CD8-positive, alpha-beta memory T cell (primary cell): ENCODE measurements around the gene RPS6KL1. TPM values are rescaled to one million over a fixed set of nuclear protein-coding genes. Genes with fewer than 3 reads are reported as not detected.

Experiments used
- polyA plus RNA-seq: library from polyadenylated mRNA; unstranded; fragments of 300-500 nt; fragmentation: Illumina TruSeq; gene quantifications from one replicate; pipeline ENCODE4 v1.2.3, GENCODE V29; 2021
- total RNA-seq, 2 experiments: library from RNA; stranded (reverse); gene quantifications; one replicate each; pipeline ENCODE4 v1.2.3, GENCODE V29; 2021

The RPS6KL1 gene
- total and polyA plus RNA-seq, 3 experiments from 2014 or later, result 4.8 to 5.0 TPM; not detected in 1

Other genes with a start within 250 kb of the RPS6KL1 start
- 10 to 100 TPM; 37.0 to 37.7 TPM for gene AREL1, start 210.2 kb downstream of the RPS6KL1 start, total RNA-seq
- gene AREL1, start 210.2 kb downstream of the RPS6KL1 start, polyA plus RNA-seq, result 28.6 TPM
- 10 to 100 TPM; 87.2 to 88.6 TPM for gene FCF1, start 210.1 kb downstream of the RPS6KL1 start, total RNA-seq
- gene FCF1, start 210.1 kb downstream of the RPS6KL1 start, polyA plus RNA-seq, result 33.0 TPM
- 10 to 100 TPM; 52.2 to 53.8 TPM for gene YLPM1, start 159.9 kb downstream of the RPS6KL1 start, total RNA-seq
- 16.9 TPM for gene YLPM1, start 159.9 kb downstream of the RPS6KL1 start, polyA plus RNA-seq
- under 1 TPM; 0.24 to 0.33 TPM for gene PROX2, start 47.1 kb downstream of the RPS6KL1 start, total RNA-seq
- gene PROX2, start 47.1 kb downstream of the RPS6KL1 start, polyA plus RNA-seq, result not detected
- gene DLST, start 41.3 kb downstream of the RPS6KL1 start, total RNA-seq, result 100 to 1,000 TPM; 160 to 161 TPM
- gene DLST, start 41.3 kb downstream of the RPS6KL1 start, polyA plus RNA-seq, result 8.8 TPM
- gene PGF, start 32.3 kb upstream of the RPS6KL1 start, total RNA-seq, result under 1 TPM in 1 of 2 experiments, not detected in 1; 0.29 TPM
- not detected for gene PGF, start 32.3 kb upstream of the RPS6KL1 start, polyA plus RNA-seq
- gene EIF2B2, start 79.7 kb upstream of the RPS6KL1 start, total RNA-seq, result 10 to 100 TPM; 57.4 to 66.7 TPM
- gene EIF2B2, start 79.7 kb upstream of the RPS6KL1 start, polyA plus RNA-seq, result 28.3 TPM
- 10 to 100 TPM; 16.2 to 16.7 TPM for gene MLH3, start 128.2 kb upstream of the RPS6KL1 start, total RNA-seq
- 10.4 TPM for gene MLH3, start 128.2 kb upstream of the RPS6KL1 start, polyA plus RNA-seq
- 10 to 100 TPM; 37.4 to 39.2 TPM for gene ACYP1, start 140.8 kb upstream of the RPS6KL1 start, total RNA-seq
- 20.1 TPM for gene ACYP1, start 140.8 kb upstream of the RPS6KL1 start, polyA plus RNA-seq
- gene ZC2HC1C, start 146.4 kb upstream of the RPS6KL1 start, total RNA-seq, result 1 to 10 TPM in 1 of 2 experiments, under 1 TPM in 1; 0.81 to 2.2 TPM
- gene ZC2HC1C, start 146.4 kb upstream of the RPS6KL1 start, polyA plus RNA-seq, result 1.1 TPM
- gene NEK9, start 203.8 kb upstream of the RPS6KL1 start, total RNA-seq, result 10 to 100 TPM; 72.2 to 74.0 TPM
- 18.0 TPM for gene NEK9, start 203.8 kb upstream of the RPS6KL1 start, polyA plus RNA-seq